GM21515 (cell line): Measurements from ENCODE around the gene CLEC5A.
"Not testable (repeated sequence)": the region's sequence is repeated elsewhere in the genome, so short reads cannot be mapped to it uniquely, and the experiment has no call there.

ENCODE experiments used
- ATAC-seq: cut with Tn5 transposase; IDR thresholded peaks from one replicate; pipeline ENCODE4 v1.9.1; 2021; ENCODE audit not compliant: unreplicated experiment

The CLEC5A gene

GRCh38 chr7:141949451-141949850 is 2.7 kb upstream of the CLEC5A start:
- no peak for ATAC-seq

GRCh38 chr7:141949021-141949420 is 2.2 kb upstream of the CLEC5A start:
- no peak for ATAC-seq

GRCh38 chr7:141945356-141945755 is 1.4 kb downstream of the CLEC5A start:
- ATAC-seq = no peak

GRCh38 chr7:141944811-141945210 is 2.0 kb downstream of the CLEC5A start:
- ATAC-seq = no peak

- no peak for ATAC-seq
Observed at GRCh38 chr7:141943846-141944245, 2.9 kb downstream of the CLEC5A start.

- ATAC-seq = no peak
Observed at GRCh38 chr7:141941075-141941474, 5.7 kb downstream of the CLEC5A start.

GRCh38 chr7:141930211-141930610 is 16.6 kb downstream of the CLEC5A start:
- no peak for ATAC-seq

- ATAC-seq = no peak
Observed at GRCh38 chr7:141928845-141929195, 18.0 kb downstream of the CLEC5A start.

GRCh38 chr7:141928146-141928844 is 18.5 kb downstream of the CLEC5A start:
- ATAC-seq = no peak

GRCh38 chr7:141920281-141920680 is 26.5 kb downstream of the CLEC5A start:
- ATAC-seq = no peak

- ATAC-seq = no peak
Observed at GRCh38 chr7:141916099-141916498, 30.7 kb downstream of the CLEC5A start, which contains the start of gene OR9A4. OR9A4 (plus strand) TSS chr7:141916399; CDS start chr7:141918876, 2,477 bp downstream.

- no peak for ATAC-seq
Observed at GRCh38 chr7:141915565-141915964, 31.2 kb downstream of the CLEC5A start.

- ATAC-seq = no peak
Observed at GRCh38 chr7:141911391-141911790, 35.4 kb downstream of the CLEC5A start.

GRCh38 chr7:141906285-141906684 is 40.5 kb downstream of the CLEC5A start:
- no peak for ATAC-seq

- not testable (repeated sequence) for ATAC-seq
Observed at GRCh38 chr7:141899366-141899765, 47.4 kb downstream of the CLEC5A start.

GRCh38 chr7:141891336-141891735 is 55.4 kb downstream of the CLEC5A start:
- ATAC-seq = no peak

GRCh38 chr7:141889321-141889720 is 57.5 kb downstream of the CLEC5A start:
- ATAC-seq = no peak

- ATAC-seq = no peak
Observed at GRCh38 chr7:141884539-141885225, 62.1 kb downstream of the CLEC5A start.

- no peak for ATAC-seq
Observed at GRCh38 chr7:141880960-141881359, 65.8 kb downstream of the CLEC5A start.

GRCh38 chr7:141877365-141877764 is 69.4 kb downstream of the CLEC5A start:
- no peak for ATAC-seq
